Left kidney (tissue), 2 donors: ENCODE measurements around the gene SUGCT. TPM values are rescaled to one million over a fixed set of nuclear protein-coding genes. Genes with fewer than 3 reads are reported as not detected.
"Not testable (repeated sequence)": the region's sequence is repeated elsewhere in the genome, so short reads cannot be mapped to it uniquely, and the experiment has no call there.

Source experiments
- DNase-seq: peaks from one replicate; pipeline ENCODE4 v3.0.0-alpha.2; 2013
- polyA plus RNA-seq: library from polyadenylated mRNA; unstranded; fragments of 120-200 nt; gene quantifications from one replicate; pipeline ENCODE4 v1.2.1, GENCODE V29; 2013; ENCODE audit not compliant: insufficient read length

SUGCT gene
- polyA plus RNA-seq, 1 donor: 14.0 TPM

DNA sequence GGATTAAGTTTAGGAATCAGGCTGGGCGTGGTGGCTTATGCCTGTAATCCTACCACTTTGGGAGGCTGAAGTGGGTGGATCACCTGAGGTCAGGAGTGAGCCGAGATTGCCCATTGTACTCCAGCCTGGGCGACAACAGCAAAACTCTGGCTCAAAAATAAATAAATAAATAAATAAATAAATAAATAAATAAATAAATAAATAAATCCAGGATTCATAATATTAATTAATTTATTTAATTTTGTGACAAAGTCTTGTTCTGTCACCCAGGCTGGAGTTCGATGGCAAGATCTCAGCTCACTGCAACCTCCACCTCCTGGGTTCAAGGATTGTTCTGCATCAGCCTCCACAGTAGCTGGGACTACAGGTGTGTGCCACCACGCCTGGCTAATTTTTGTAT lies 4.2 kb downstream of the SUGCT start:
- DNase-seq: no peak

DNA sequence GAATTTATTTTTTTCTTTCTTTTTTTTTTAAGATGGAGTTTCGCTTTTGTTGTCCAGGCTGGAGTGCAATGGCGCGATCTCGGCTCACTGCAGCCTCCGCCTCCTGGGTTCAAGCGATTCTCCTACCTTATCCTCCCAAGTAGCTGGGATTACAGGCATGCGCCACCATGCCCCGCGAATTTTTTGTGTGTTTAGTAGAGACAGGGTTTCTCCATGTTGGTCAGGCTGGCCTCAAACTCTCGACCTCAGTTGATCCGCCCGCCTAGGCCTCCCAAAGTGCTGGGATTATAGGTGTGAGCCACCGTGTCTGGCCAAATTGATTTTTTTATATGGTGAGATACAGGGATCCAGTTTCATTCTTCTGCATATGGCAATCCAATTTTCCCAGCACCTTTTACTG lies 5.1 kb downstream of the SUGCT start:
- not testable (repeated sequence) for DNase-seq

DNA sequence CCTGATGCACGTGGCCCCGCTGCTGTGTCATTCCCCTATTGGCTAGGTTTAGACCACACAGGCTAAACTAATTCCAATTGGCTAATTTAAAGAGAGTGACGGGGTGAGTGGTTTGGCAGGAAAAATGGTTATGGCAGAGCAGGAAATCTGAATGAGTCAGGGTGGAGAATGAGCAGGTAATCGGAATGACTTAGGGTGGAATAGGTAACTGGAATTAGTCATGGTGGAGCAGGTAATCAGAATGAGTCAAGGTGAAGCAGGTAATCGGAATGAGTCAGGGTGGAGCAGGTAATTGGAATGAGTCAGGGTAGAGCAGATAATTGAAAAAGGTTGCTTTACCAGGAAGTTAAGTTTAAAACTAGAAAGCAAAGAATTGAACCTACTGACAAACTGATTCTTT lies 7.1 kb downstream of the SUGCT start:
- DNase-seq: not testable (repeated sequence)

DNA sequence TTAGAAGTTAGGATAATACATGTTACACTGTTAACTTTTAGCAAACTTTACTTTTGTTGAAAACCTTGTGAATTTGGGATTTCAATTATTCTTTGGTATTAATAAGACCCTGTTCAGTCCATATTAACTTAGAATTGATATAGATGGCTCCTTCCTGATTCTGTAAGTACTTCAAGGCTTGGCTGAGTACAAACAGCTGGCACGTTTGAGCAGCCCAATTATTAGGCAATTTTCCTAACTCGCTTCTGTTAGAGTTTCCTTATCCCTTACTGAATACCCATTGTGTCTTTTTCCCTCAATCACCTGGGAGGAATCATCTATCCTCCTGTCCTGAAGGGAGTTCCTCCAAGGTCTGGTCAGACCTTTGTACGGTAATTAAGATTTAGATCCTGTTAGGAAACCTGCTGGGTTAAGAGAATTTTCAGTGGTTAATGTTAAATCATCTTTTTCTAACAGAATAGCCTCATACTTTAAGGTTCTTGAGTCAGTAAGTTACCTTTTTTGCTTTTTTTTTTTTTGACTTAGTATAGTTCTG lies 10.9 kb downstream of the SUGCT start:
- DNase-seq: not testable (repeated sequence)

DNA sequence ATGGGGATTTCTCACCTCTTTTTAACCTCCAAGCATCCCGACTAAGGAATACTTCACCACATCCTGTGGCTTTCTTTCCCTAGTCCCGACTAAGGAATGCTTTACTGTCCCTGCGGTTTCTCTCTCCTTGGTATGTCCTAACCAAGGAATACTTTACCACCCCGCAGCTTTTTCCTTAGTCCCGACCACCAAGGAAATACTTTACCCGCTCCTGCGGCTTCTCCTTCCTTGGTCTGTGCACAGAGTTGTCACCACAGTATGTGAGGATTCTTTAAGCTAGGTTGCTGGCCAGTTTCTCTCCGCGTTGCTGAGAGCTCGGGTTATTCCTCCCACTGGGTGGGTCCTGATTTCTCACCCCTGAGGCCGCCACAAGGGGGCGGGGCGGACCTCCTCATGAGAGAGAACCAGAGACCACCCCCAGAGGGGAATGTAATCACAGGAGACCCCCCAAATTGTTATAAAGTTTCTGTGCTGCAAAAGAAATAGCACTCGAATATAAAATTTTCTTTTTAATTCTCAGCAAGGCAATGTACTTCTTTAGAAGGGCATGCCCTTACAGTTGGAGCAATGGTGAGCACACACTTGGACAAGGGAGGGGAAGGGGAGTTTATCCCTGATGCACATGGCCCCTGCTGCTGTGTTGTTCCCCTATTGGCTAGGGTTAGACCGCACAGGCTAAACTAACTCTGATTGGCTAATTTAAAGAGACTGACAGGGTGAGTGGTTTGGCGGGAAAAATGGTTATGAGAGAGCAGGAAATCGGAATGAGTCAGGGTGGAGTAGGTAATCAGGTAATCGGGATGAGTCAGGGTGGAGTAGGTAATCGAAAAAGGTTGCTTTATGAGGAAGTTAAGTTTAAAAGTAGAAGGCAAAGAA lies 12.8 kb downstream of the SUGCT start:
- DNase-seq: no peak

DNA sequence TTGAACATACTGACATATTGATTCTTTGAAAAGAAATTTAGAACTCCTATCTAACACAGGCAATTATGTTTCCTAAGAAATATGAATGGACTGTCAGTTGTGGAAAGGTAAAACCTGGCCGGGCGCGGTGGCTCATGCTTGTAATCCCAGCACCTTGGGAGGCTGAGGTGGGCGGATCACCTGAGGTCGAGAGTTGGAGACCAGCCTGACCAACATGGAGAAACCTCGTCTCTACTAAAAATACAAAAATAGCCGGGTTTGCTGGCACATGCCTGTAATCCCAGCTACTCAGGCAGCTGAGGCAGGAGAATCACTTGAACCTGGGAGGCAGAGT lies 13.4 kb downstream of the SUGCT start:
- DNase-seq: not testable (repeated sequence)

DNA sequence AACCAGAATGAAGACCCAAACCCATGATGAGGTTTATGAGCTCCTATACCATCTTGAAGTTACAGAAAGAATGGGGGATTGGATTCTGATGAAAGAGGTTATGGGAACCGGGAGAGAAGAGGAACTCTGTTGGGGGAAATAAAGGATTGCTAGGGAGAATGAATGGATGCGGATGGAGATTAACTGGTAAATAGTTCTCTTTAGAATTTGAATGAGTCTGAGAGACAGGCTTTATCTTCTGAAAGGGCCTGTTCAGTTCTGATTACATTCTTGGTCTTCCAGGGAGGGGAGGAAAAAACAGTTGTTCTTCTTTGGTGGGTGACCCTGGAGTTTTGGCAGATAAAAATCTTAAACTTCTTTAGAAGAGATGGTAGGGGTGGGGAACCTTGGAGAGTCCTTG lies 13.9 kb downstream of the SUGCT start:
- DNase-seq: no peak

DNA sequence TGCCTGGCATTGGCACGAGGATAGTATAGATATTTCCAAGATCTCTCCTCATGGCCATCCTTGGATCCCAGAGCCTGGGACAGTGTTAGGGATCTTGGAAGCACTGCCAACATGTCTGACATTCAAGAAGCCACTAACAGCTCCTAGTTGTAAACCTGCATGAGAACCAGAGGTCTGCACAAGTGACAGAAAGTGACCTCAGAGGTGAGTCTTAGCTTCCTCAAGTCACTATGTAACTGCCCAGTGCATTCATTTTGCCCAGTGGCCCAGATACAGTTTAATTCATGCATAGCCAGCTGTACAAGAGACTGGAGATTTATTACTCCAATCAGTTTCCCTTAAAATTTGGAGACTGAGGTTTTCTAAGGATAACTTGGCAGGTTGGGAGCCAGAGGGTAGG lies 16.7 kb downstream of the SUGCT start:
- DNase-seq: no peak

DNA sequence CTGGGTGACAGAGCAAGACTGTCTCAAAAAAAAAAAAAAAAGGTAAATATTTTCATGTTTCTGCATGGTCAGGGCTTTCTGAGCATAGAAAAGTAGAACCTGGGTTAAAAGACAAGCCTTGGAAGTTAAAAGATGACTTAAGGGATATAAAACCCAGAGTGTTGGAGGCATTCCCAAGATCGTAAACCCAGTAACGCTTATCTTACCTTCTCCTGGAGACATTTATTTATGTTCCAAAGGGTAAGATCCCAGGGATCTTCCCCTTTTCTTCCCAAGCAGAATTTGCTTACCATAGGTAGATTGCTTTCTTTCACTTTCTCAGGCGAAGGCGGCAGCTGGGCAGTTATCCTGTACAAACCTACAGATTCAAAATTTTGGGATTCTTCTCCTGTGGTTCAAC lies 22.2 kb downstream of the SUGCT start:
- no peak for DNase-seq

DNA sequence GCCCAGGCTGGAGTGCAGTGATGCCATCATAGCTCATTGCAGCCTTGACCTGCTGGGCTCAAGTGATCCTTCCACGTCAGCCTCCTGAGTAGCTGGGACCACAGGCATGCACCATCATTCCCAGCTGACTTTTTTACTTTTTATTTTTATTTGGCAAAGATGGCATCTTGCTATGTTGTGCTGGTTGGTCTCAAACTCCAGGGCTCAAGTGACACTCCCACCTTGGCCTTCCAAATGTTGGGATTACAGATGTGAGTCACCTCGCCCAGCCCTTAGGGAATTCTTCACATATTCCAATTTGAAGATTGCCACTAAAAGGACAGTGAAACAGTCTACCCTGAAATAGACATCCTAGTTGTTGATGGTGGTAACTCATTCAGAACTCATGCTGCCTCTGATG lies 27.7 kb downstream of the SUGCT start:
- no peak for DNase-seq

DNA sequence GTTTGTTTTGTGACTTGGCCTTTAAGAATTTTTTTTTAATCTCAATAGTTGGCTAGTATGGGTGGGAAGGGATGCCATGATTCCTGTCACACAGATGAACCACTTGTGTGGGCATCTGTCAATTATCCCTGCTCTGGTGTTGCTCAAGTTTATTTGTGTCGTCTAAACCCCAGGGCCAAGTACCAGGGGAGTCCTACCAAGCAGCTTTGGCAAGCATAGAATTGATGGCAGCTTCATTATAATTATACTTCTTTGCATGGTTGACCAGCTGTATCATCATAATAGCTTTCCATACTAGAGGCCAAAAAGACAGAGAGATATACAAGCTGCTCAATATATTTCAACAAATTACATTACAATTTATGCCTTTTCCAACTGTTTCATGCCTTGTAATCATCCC lies 30.4 kb downstream of the SUGCT start:
- DNase-seq: no peak

DNA sequence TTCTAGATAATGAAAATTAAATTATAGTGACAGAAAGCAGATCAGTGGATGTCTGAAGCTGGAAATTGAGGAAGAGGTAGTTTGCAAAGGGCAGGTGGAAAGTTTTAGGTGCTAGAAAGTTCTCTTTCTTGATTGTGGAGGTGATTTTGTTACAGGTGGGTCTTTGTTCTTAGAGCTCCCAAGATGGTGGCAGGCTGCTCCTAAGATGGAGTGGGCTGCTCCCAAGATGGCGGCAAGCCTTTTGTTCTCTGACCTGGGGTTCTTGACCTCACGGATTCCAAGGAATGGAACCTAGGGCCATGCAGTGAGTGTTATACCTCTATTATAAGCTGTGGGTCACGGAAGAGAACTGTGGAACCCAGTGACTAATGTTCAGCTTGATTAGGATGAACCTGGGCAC lies 32.5 kb downstream of the SUGCT start:
- no peak for DNase-seq

DNA sequence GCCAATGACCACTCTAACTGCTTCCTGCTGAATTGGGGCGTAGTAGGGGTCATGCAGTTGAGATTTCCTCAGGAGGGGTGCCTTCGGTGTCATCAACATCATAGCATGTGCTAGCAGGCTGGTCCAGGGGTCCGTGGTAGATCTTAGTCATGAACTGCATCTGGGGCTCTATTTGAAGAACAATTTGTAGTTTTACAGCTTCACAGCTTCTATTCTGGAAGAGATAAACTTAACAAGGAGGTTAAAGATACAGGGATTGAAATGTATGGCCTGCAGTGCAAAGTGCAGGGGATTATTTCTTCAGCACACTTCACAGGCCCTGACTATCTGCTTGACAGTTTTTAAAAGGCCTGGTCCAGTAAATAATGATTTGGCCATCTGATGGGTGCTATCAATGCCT lies 33.5 kb downstream of the SUGCT start:
- DNase-seq: not testable (repeated sequence)

DNA sequence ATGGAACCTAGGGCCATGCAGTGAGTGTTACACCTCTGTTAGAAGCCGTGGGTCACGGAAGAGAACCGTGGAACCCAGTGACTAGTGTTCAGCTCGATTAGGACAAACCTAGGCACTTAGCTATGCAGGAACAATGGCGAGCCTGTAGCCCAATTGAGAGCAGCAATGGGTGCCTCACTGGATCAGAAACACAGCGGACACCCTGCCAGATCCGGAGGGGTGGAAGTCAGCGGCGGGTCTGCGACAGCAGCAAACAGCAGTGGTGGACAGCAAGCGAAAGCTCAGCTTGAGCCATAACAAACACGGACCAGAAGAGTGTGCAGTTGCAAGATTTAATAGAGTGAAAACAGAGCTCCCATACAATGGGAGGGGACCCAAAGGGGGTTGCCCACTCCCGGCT lies 38.3 kb downstream of the SUGCT start:
- DNase-seq: not testable (repeated sequence)

DNA sequence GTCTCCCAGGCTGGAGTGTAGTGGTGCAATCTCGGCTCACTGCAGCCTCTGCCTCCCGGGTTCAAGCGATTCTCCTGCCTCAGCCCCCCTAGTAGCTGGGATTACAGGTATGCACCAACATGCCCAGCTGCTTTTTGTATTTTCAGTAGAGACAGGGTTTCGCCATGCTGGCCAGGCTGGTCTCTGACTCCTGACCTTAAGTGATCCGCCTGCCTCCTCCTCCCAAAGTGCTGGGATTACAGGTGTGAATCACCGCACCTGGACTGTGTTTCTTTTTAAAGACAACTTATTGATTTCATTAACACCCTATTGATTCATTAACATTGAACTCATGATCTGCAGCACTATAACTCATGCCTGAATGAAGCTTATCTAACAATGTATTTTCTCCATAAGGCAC lies 40.5 kb downstream of the SUGCT start:
- not testable (repeated sequence) for DNase-seq

DNA sequence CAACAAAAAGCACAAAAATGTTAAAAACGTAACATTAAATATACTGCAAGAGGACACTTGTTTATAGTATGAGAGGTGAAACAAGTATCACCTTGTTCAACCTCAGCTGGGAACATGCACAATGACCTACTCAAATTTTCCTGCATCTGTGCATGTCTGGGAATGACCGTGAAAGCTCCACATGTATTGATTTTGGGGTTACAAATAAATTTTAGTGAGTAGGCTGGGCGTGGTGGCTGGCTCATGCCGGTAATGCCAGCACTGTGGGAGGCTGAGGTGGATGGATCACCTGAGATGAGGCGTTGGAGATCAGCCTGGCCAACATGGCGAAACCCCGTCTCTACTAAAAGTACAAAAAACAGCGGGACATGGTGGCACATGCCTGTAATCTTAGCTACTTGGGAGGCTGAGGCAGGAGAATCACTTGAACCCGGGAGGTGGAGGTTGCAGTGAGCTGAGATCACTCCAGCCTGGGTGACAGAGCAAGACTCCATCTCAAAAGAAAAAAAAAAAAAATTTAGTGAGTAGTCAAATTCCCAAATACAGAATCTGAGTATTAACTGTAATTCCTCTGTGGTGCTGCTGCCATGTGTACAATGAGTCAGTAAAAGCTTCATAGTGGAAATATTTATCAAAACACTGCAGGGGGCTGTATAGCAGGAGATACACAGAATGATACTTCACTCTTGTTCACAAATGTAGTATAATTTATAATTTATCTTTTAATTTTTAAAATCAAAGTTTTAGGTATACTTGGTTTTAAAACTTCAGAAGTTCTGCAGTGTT lies 41.1 kb downstream of the SUGCT start:
- DNase-seq: no peak

DNA sequence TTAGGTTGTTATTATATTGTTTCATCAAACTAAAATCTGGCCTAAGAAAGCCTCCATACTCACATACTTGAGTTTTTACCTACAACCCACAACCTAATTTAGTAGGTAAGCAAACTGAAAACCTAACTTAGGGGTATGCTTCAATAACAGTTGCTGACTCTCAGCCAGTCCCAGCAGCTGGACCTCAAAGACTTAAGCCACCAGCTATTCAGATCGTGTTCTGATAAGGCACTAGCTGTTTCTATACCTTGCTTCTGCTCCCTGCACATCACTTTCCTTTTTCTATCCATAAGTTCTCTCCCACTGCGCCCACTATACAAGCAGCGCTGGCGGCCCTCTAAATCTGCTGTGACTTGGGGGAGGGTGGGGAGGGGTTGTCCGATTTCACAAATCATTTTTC lies 42.3 kb downstream of the SUGCT start:
- no peak for DNase-seq

DNA sequence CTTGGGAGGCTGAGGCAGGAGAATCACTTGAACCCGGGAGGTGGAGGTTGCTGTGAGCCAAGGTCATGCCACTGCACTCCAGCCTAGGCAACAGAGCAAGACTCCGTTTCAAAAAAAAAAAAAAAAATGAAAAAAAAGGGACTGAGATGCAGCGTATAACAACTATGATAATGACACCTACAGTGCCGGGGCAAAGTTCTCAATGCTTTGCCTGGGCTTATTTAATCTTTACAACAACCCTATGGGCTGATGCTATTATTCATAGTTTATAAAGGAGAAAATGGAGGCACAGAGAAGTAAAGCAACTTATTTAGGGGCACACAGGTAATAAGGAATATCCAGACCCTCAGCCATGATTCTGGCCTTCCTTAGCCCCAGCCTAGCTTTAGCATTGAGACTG lies 47.6 kb downstream of the SUGCT start:
- DNase-seq: no peak

DNA sequence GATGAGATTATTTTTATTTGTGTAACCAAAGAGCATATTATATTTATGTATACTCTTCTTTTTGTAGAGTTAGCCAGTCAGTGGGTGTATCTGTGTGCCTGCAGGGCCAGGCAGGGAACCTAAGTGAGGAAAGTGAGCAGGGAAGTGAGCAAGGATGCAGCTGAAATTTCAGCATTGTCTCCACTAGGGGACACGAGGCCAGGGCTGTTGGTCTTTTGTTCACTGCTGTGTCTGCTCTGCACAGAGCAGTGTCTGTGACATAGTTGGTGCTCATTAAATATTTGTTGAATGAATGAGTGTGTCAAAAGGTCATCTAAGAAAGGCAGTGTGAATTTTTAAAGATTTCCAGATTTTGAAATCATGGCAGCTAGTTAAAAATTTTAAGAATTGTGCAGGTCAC lies 51.8 kb downstream of the SUGCT start:
- DNase-seq: no peak

DNA sequence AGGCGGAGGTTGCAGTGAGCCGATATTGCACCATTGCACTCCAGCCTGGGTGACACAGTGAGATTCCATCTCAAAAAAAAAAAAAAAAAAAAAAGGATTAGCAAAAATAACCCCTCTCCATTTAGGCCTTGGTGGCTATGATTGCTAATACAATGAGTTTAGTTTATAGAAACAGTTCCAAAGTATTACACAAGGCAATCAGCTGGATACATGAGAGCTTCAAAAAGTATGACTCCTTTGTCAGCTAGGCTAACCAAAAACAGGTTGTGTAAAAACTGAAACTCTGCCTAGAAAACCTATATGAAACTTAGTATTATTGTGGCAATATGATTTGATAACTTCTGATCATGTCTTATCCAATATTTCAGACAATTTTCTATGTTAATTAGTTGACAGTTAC lies 57.2 kb downstream of the SUGCT start:
- DNase-seq: no peak

DNA sequence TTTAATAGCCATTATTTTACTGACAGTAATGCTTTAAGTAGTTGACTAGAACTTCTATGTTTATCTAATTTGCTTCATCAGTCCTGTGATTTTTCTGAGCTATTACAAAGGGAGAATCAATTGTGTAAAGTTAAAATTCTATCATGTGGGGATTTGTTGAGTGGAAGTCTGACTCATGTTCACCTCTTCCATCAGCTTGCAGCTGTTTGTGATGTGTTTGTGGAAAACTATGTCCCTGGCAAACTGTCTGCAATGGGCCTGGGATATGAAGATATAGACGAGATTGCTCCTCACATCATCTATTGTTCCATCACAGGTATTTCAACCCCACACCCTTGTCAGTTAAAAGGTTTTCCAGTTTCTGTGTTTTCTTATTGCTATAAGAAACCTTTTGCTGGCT lies 59.9 kb downstream of the SUGCT start:
- no peak for DNase-seq

DNA sequence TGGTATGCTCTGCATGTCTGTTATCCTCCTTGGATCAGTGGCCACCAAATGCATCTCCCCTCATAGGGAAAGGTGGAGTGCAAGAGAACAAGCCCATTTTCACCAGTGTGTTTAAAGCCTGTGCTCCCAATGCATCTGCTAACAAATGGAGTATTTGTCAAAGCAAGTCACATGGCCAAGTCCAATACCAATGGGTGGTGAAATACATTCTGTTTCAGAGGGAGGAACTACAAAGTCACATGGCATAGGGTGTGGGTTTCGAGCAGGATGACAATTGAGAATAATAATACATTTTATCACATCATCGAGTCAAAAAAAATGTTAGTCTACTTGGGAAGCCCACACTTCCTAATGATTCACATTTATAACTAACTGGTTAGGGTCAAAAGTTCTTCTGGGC lies 62.7 kb downstream of the SUGCT start:
- DNase-seq: no peak

DNA sequence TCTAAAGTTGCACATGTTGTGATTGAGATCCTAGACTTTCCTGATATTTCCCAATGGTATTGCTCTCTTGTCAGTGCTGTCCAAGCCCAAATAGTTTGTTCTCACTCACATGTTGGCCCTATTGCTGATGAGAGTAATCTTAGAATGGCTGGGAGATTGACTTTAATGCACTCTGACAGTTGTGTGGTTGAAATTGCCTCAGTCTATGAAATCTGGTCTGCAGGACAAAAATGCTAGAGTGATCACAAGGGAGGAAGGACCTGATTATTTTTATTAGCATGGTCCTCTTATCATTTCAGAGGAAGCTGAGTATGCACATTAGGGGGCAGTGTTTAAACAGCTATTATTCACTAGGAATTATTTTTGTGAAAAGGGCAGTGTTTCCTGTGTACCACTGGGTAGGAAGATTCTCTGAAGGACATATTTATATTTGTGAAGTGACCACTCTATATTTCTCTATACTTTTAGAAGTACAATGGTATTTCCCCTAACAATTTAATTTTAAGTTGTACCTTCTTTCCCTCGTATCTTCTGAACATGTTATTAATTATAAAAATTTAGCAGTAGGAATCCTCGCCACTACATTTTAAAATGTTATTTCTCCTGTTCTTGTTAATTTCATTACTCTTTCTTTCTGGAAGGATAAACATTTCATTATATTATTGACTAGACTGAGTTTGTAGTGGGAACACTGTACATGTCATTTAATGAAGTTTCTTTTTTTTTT lies 64.4 kb downstream of the SUGCT start:
- no peak for DNase-seq
